SK-N-SH (cell line): Measurements from ENCODE around the gene SSTR5. TPM values are rescaled to one million over a fixed set of nuclear protein-coding genes. Genes with fewer than 3 reads are reported as not detected.
"Not testable (repeated sequence)": the region's sequence is repeated elsewhere in the genome, so short reads cannot be mapped to it uniquely, and the experiment has no call there.

Experiments
- CTCF ChIA-PET: fragments of 300-600, 350-600 bp; formaldehyde crosslinking; extraction: SDS; loops from one replicate; lab custom pipeline; 2021; lab: Yijun Ruan, JAX
- POLR2A ChIA-PET: fragments of 350-600 bp; sonication (Branson Sonifier 250); formaldehyde crosslinking; extraction: SDS; loops from one replicate; lab custom pipeline; 2020; ENCODE audit warnings: antibody characterized with exemption, inconsistent platforms; lab: Yijun Ruan, JAX
- DNase-seq: peaks from one replicate; pipeline ENCODE4 v3.0.0; 2012
- H2AFZ ChIP-seq: fragments of 200-600 bp; sonication (generic); 2 replicates; pipeline ENCODE4 v1.8.1; 2016; ENCODE audit warnings: antibody characterized with exemption, mild to moderate bottlenecking, low read depth
- H3F3A ChIP-seq: fragments of 200-600 bp; sonication (generic); replicated peaks from 2 replicates; pipeline ENCODE3; 2016; ENCODE audit warnings: antibody characterized with exemption, mild to moderate bottlenecking; ENCODE audit not compliant: insufficient read depth
- H3K27ac ChIP-seq, 2 experiments: fragments of 200-500 bp in 1 of 2; fragments of 200-600 bp in 1 of 2; sonication (Bioruptor generic) in 1 of 2; sonication (generic), shearing (Covaris generic) in 1 of 2; 2 replicates each; pipeline versions ENCODE4 v1.5.1 to v1.6.1; 2014 to 2016; ENCODE audit warnings: low read depth in 2 of 2, inconsistent platforms in 1 of 2, low read length in 1 of 2, mild to moderate bottlenecking in 1 of 2, mixed read lengths in 1 of 2
- H3K27me3 ChIP-seq: fragments of 200-600 bp; sonication (generic), shearing (Covaris generic); 2 replicates; pipeline ENCODE4 v1.6.1; 2016; ENCODE audit warnings: mixed run types; ENCODE audit not compliant: insufficient read depth
- H3K36me3 ChIP-seq, 2 experiments: fragments of 200-500 bp in 1 of 2; fragments of 200-600 bp in 1 of 2; sonication (Bioruptor generic) in 1 of 2; sonication (generic) in 1 of 2; replicated peaks in 1 of 2; 2 replicates each; pipeline versions ENCODE3 to v1.5.1; 2014 to 2016; ENCODE audit warnings: low read length in 1 of 2, mild to moderate bottlenecking in 1 of 2; ENCODE audit not compliant: insufficient read depth in 2 of 2, control insufficient read depth in 1 of 2
- H3K4me1 ChIP-seq, 2 experiments: fragments of 200-500 bp in 1 of 2; fragments of 200-600 bp in 1 of 2; sonication (Bioruptor generic) in 1 of 2; sonication (generic), shearing (Covaris generic) in 1 of 2; 2 replicates each; pipeline versions ENCODE4 v1.5.1 to v1.6.1; 2014 to 2016; ENCODE audit warnings: low read depth in 1 of 2, low read length in 1 of 2, mixed run types in 1 of 2; ENCODE audit not compliant: insufficient read depth in 2 of 2, control insufficient read depth in 1 of 2
- H3K4me2 ChIP-seq: fragments of 200-600 bp; sonication (generic), shearing (Covaris generic); 2 replicates; pipeline ENCODE4 v1.6.1; 2017; ENCODE audit warnings: mixed run types
- H3K4me3 ChIP-seq, 2 experiments: fragments of 200-500 bp in 1 of 2; fragments of 200-600 bp in 1 of 2; sonication (Bioruptor generic) in 1 of 2; sonication (generic), shearing (Covaris generic) in 1 of 2; 2 replicates each; pipeline versions ENCODE4 v1.5.1 to v1.8.1; 2014 to 2016; ENCODE audit warnings: low read depth in 2 of 2, inconsistent platforms in 1 of 2, low read length in 1 of 2, mild to moderate bottlenecking in 1 of 2, mixed read lengths in 1 of 2, moderate library complexity in 1 of 2
- H3K79me2 ChIP-seq: fragments of 200-600 bp; sonication (generic); 2 replicates; pipeline ENCODE4 v1.8.1; 2017; ENCODE audit warnings: mild to moderate bottlenecking; ENCODE audit not compliant: insufficient read depth
- H3K9ac ChIP-seq: fragments of 200-600 bp; sonication (generic); 2 replicates; pipeline ENCODE4 v1.6.1; 2017; ENCODE audit warnings: mixed run types
- H3K9me2 ChIP-seq: fragments of 200-600 bp; sonication (generic); 2 replicates; pipeline ENCODE4 v1.6.1; 2017; ENCODE audit warnings: mixed run types
- H3K9me3 ChIP-seq: fragments of 200-600 bp; sonication (generic); 2 replicates; pipeline ENCODE4 v1.6.1; 2017; ENCODE audit warnings: mixed run types, mild to moderate bottlenecking, moderate library complexity
- H4K20me1 ChIP-seq: fragments of 200-600 bp; sonication (generic); 2 replicates; pipeline ENCODE4 v1.6.1; 2017; ENCODE audit warnings: mild to moderate bottlenecking, mixed run types; ENCODE audit not compliant: insufficient read depth
- ELF1 ChIP-seq: IDR thresholded peaks from 2 replicates; pipeline ENCODE4 v1.4.0; 2012
- FOXJ3 ChIP-seq: sonication (generic); formaldehyde crosslinking; IDR thresholded peaks from 2 replicates; pipeline ENCODE4 v1.5.1; 2020; ENCODE audit warnings: mild to moderate bottlenecking, missing genetic modification reagents
- GABPA ChIP-seq: IDR thresholded peaks from 2 replicates; pipeline ENCODE4 v1.4.0; 2012; ENCODE audit warnings: low read depth, mild to moderate bottlenecking
- GATA2 ChIP-seq: sonication (generic); formaldehyde crosslinking; IDR thresholded peaks from 2 replicates; pipeline ENCODE4 v1.5.0; 2020; ENCODE audit warnings: mild to moderate bottlenecking, missing genetic modification reagents
- NFIC ChIP-seq: IDR thresholded peaks from 2 replicates; pipeline ENCODE4 v1.4.0; 2012; ENCODE audit warnings: borderline replicate concordance
- NRF1 ChIP-seq: IDR thresholded peaks from 2 replicates; pipeline ENCODE4 v1.6.1; 2012; ENCODE audit warnings: low read depth, mild to moderate bottlenecking, low read length
- POLR2AphosphoS5 ChIP-seq: IDR thresholded peaks from 2 replicates; pipeline ENCODE4 v1.6.1; 2012; ENCODE audit warnings: low read depth, low read length
- RCOR1 ChIP-seq: fragments of 150-350 bp; IDR thresholded peaks from 2 replicates; pipeline ENCODE4 v1.6.1; 2017; ENCODE audit warnings: antibody characterized with exemption, low read length
- RXRA ChIP-seq: IDR thresholded peaks from 2 replicates; pipeline ENCODE4 v1.4.0; 2012; ENCODE audit warnings: low read depth, mild to moderate bottlenecking, borderline replicate concordance
- SIN3A ChIP-seq: IDR thresholded peaks from 2 replicates; pipeline ENCODE4 v1.6.1; 2012; ENCODE audit warnings: low read depth, mild to moderate bottlenecking, low read length, moderate library complexity, borderline replicate concordance
- SMC3 ChIP-seq: IDR thresholded peaks from 2 replicates; pipeline ENCODE4 v1.6.1; 2012; ENCODE audit warnings: low read depth, low read length, improper control_type of control experiment
- TAF1 ChIP-seq: IDR thresholded peaks from 2 replicates; pipeline ENCODE4 v1.6.1; 2012; ENCODE audit warnings: low read depth, mild to moderate bottlenecking, low read length, moderate library complexity, borderline replicate concordance
- TCF12 ChIP-seq: IDR thresholded peaks from 2 replicates; pipeline ENCODE4 v1.4.0; 2012
- TEAD4 ChIP-seq: IDR thresholded peaks from 2 replicates; pipeline ENCODE4 v1.4.0; 2012; ENCODE audit warnings: mild to moderate bottlenecking, borderline replicate concordance; ENCODE audit not compliant: insufficient read depth
- WGBS: methylation state at CpG from one replicate; pipeline ENCODE4 v1.1.6; 2017; ENCODE audit warnings: low lambda C conversion rate; 5-methylcytosine and 5-hydroxymethylcytosine counted together
- polyA plus RNA-seq, 3 experiments: library from polyadenylated mRNA; depleted of rRNA; stranded (reverse); fragments of >200 nt; gene quantifications; 2 replicates each; pipeline ENCODE4 v1.2.3, GENCODE V29; 2012
- TF ChIP-seq, protein P1 (sequence below): fragments of 200-600 bp; sonication (generic); IDR thresholded peaks from 2 replicates; pipeline ENCODE4 v1.6.1; 2017; ENCODE audit warnings: antibody characterized with exemption, mild to moderate bottlenecking, moderate library complexity
- TF ChIP-seq, protein P2 (sequence below): IDR thresholded peaks from 2 replicates; pipeline ENCODE4; 2012
- TF ChIP-seq, protein P3 (sequence below): IDR thresholded peaks from 2 replicates; pipeline ENCODE4 v1.4.0; 2012; ENCODE audit warnings: low read depth, borderline replicate concordance
- TF ChIP-seq, protein P4 (sequence below): fragments of 150-350 bp; IDR thresholded peaks from 2 replicates; pipeline ENCODE4 v1.6.1; 2016; ENCODE audit warnings: mild to moderate bottlenecking, low read depth, low read length

The SSTR5 gene
- polyA plus RNA-seq, 1 of the 3 experiments (the other 2 are of a cell fraction) = not detected

DNA sequence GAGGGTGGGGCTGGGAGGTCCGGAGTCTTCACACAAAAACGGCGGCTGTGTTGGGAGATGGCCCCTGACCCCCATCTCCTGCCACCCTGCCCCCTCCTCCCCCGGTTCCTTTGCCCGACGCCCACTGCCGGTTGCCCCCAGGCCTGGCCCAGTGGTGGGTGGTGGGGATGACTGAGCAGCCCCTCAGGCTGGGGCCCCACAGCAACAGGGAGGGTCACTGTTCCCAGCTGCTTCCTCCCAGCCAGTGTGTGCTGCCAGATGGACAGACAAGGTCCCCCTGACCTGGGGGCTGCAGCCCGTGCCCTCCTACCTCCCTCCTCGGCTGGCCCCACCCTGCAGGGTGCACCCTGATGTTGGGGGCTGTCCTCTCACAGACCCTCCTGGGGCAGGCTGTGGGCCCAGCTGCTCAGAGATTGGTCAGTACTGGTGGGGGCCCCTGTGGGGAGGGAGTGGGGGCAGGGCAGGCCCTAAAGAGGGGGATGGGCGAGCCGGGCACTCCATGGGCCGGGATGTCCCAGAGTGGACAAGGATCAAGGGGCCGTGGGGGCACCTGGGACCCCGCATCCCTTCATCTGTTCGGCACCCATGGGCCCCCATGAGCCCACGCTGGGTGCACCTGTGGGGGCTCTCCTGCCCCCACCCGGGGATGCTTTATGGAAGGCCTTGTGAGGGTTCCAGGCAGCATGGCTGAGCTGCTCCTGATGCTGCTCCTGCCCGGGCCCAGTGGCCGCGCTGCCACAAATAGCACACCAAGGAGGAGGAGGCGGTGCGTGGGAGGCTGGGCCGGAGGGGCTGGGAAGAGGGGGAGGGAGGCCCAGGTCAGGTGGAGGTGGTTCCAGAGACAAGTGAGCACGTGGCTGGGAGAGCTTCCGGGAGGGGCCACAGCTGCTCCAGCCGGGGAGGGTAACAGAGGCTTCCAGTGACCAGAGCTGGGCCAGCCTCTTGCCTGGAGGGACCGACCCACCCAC, 18.4 kb downstream of the SSTR5 start (continued):
- TF ChIP-seq, protein P1, sequence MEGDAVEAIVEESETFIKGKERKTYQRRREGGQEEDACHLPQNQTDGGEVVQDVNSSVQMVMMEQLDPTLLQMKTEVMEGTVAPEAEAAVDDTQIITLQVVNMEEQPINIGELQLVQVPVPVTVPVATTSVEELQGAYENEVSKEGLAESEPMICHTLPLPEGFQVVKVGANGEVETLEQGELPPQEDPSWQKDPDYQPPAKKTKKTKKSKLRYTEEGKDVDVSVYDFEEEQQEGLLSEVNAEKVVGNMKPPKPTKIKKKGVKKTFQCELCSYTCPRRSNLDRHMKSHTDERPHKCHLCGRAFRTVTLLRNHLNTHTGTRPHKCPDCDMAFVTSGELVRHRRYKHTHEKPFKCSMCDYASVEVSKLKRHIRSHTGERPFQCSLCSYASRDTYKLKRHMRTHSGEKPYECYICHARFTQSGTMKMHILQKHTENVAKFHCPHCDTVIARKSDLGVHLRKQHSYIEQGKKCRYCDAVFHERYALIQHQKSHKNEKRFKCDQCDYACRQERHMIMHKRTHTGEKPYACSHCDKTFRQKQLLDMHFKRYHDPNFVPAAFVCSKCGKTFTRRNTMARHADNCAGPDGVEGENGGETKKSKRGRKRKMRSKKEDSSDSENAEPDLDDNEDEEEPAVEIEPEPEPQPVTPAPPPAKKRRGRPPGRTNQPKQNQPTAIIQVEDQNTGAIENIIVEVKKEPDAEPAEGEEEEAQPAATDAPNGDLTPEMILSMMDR = no peak
- no peak for TF ChIP-seq RXRA
- TF ChIP-seq FOXJ3 (CRISPR knock-in tag) = no peak

DNA sequence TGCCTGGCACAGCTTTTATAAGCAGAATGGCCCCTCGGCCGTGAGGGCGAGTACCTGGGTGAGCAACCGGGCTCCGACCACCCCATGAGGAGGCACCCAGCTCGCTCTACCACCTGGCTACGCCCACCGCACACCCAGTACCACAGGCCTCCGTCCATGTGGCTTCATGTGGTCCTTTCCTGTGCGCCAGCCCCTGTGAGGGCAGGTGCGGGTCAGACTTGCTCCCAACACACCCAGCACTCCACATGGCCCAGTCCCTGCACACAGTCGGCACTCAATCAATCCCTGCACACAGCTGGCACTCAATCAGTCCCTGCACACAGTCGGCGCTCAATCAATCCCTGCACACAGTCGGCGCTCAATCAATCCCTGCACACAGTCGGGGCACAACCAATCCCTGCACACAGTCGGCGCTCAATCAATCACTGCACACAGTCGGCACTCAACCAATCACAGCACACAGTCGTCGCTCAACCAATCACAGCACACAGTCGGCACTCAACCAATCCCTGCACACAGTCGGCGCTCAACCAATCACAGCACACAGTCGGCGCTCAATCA, 19.5 kb downstream of the SSTR5 start:
- Histone ChIP-seq H4K20me1 (0 out of 2 replicates have a peak, but pooled peaks cover 8% of the 10 kb centered on the region), H3K9me3 (no peaks in the 10 kb centered on the region), H3K79me2 (no peaks in the 10 kb centered on the region), H3K4me3 (no peak overlapping the region), H3F3A (peaks cover 3% of the 10 kb centered on the region), H3K9ac (no peak overlapping the region), H3K27ac (no peak overlapping the region), H3K4me2 (no peak overlapping the region), H3K9me2 (no peaks in the 10 kb centered on the region), H2AFZ (no peak overlapping the region), H3K27me3 (peaks cover 42% of the 10 kb centered on the region), H3K36me3 (no peaks in the 10 kb centered on the region), H3K4me1 (no peaks in the 10 kb centered on the region)
- WGBS = 92% methylated on average over 22 of the region's 27 CpGs
- no peak for DNase-seq
- ChIA-PET POLR2A (no interaction called here), CTCF (no interaction called here)
- no peak for TF ChIP-seq NFIC
- no peak for TF ChIP-seq ELF1
- TF ChIP-seq RCOR1 = no peak
- no peak for TF ChIP-seq RXRA
- TF ChIP-seq, protein P2, sequence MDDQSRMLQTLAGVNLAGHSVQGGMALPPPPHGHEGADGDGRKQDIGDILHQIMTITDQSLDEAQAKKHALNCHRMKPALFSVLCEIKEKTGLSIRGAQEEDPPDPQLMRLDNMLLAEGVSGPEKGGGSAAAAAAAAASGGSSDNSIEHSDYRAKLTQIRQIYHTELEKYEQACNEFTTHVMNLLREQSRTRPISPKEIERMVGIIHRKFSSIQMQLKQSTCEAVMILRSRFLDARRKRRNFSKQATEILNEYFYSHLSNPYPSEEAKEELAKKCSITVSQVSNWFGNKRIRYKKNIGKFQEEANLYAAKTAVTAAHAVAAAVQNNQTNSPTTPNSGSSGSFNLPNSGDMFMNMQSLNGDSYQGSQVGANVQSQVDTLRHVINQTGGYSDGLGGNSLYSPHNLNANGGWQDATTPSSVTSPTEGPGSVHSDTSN = no peak
- TF ChIP-seq, protein P3, sequence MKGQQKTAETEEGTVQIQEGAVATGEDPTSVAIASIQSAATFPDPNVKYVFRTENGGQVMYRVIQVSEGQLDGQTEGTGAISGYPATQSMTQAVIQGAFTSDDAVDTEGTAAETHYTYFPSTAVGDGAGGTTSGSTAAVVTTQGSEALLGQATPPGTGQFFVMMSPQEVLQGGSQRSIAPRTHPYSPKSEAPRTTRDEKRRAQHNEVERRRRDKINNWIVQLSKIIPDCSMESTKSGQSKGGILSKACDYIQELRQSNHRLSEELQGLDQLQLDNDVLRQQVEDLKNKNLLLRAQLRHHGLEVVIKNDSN = no peak
- TF ChIP-seq TCF12 = no peak
- no peak for TF ChIP-seq TEAD4
- TF ChIP-seq GABPA = no peak
- TF ChIP-seq POLR2AphosphoS5 = no peak
- TF ChIP-seq NRF1 = no peak
- TF ChIP-seq SMC3 = no peak
- TF ChIP-seq, protein P4, sequence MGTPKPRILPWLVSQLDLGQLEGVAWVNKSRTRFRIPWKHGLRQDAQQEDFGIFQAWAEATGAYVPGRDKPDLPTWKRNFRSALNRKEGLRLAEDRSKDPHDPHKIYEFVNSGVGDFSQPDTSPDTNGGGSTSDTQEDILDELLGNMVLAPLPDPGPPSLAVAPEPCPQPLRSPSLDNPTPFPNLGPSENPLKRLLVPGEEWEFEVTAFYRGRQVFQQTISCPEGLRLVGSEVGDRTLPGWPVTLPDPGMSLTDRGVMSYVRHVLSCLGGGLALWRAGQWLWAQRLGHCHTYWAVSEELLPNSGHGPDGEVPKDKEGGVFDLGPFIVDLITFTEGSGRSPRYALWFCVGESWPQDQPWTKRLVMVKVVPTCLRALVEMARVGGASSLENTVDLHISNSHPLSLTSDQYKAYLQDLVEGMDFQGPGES = no peak
- TF ChIP-seq GATA2 (CRISPR knock-in tag) = no peak
- no peak for TF ChIP-seq TAF1
- no peak for TF ChIP-seq SIN3A

DNA sequence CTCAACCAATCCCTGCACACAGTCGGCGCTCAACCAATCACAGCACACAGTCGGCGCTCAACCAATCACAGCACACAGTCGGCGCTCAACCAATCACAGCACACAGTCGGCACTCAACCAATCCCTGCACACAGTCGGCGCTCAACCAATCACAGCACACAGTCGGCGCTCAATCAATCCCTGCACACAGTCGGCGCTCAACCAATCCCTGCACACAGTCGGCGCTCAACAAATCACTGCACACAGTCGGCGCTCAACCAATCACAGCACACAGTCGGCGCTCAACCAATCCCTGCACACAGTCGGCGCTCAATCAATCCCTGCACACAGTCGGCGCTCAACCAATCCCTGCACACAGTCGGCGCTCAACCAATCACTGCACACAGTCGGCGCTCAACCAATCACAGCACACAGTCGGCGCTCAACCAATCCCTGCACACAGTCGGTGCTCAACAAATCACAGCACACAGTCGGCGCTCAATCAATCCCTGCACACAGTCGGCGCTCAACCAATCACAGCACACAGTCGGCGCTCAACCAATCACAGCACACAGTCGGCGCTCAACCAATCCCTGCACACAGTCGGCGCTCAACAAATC, 20.2 kb downstream of the SSTR5 start:
- H3K9me3 ChIP-seq, H3K4me1 ChIP-seq, H3K36me3 ChIP-seq, CTCF ChIA-PET, H3K9ac ChIP-seq, H3K4me2 ChIP-seq, H3K4me3 ChIP-seq, H4K20me1 ChIP-seq, H2AFZ ChIP-seq, H3K27ac ChIP-seq, H3K79me2 ChIP-seq, H3F3A ChIP-seq, DNase-seq, H3K9me2 ChIP-seq: not testable (repeated sequence)
- H3K27me3 ChIP-seq = peaks cover 42% of the 10 kb centered on the region
- POLR2A ChIA-PET = interaction anchor here (0.7 kb wide), 1 partner anchor 45 kb away, joined by 4 read pairs; no protein-coding TSS in a partner anchor
- 94% methylated on average over 38 of the region's 40 CpGs for WGBS
